CD4-positive, alpha-beta T cell treated with Interleukin-15 for 1 hour (primary cell): ENCODE measurements around the gene EDN1.

Experiments used
- DNase-seq: peaks from one replicate; pipeline ENCODE4 v3.0.0-alpha.2; 2020

EDN1 gene

GRCh38 chr6:12289933-12290820 is at the start of gene EDN1:
Gene EDN1 (plus strand): TSS chr6:12290361. CDS start chr6:12290630, 269 bp downstream.
- peak; percentile 47 for DNase-seq

GRCh38 chr6:12241493-12242175 is 48.5 kb upstream of the EDN1 start:
- no peak for DNase-seq

GRCh38 chr6:12243169-12243568 is 47.0 kb upstream of the EDN1 start:
- DNase-seq, result no peak

- DNase-seq, result no peak
These were observed 44.8 kb upstream of the EDN1 start for GRCh38 chr6:12245360-12245759.

GRCh38 chr6:12245763-12246718 is 44.1 kb upstream of the EDN1 start:
- DNase-seq, result no peak

- DNase-seq, result no peak
These were observed 43.3 kb upstream of the EDN1 start for GRCh38 chr6:12246900-12247299.

GRCh38 chr6:12249541-12250382 is 40.4 kb upstream of the EDN1 start:
- DNase-seq, result no peak

- no peak for DNase-seq
These were observed 39.8 kb upstream of the EDN1 start for GRCh38 chr6:12250383-12250770.

- DNase-seq, result no peak
These were observed 36.0 kb upstream of the EDN1 start for GRCh38 chr6:12254210-12254609.

- no peak for DNase-seq
These were observed 32.0 kb upstream of the EDN1 start for GRCh38 chr6:12258191-12258590.

- DNase-seq, result no peak
These were observed 31.5 kb upstream of the EDN1 start for GRCh38 chr6:12258591-12259075.

- DNase-seq, result no peak
These were observed 29.6 kb upstream of the EDN1 start for GRCh38 chr6:12260458-12261093.

GRCh38 chr6:12261502-12261901 is 28.7 kb upstream of the EDN1 start:
- no peak for DNase-seq

- DNase-seq, result no peak
These were observed 27.7 kb upstream of the EDN1 start for GRCh38 chr6:12262236-12263061.

- no peak for DNase-seq
These were observed 26.8 kb upstream of the EDN1 start for GRCh38 chr6:12263403-12263802.

- no peak for DNase-seq
These were observed 25.5 kb upstream of the EDN1 start for GRCh38 chr6:12264671-12265070.

GRCh38 chr6:12265296-12265695 is 24.9 kb upstream of the EDN1 start:
- no peak for DNase-seq

GRCh38 chr6:12265791-12266190 is 24.4 kb upstream of the EDN1 start:
- DNase-seq, result peak; percentile 52

- DNase-seq, result no peak
These were observed 23.6 kb upstream of the EDN1 start for GRCh38 chr6:12266571-12266970.

GRCh38 chr6:12269110-12269509 is 21.1 kb upstream of the EDN1 start:
- DNase-seq, result no peak
